GM10266 (cell line): Measurements from ENCODE around the gene THAP10.

Experiments used
- DNase-seq: peaks from one replicate; pipeline ENCODE4 v3.0.0; 2012; ENCODE audit errors: extremely low spot score
- TF ChIP-seq, protein P1 (sequence below): IDR thresholded peaks from 2 replicates; pipeline ENCODE4 v1.5.1; 2012; ENCODE audit warnings: mild to moderate bottlenecking, low read depth; ENCODE audit not compliant: control insufficient read depth, insufficient read depth; ENCODE audit errors: missing control alignments

Gene THAP10

DNA sequence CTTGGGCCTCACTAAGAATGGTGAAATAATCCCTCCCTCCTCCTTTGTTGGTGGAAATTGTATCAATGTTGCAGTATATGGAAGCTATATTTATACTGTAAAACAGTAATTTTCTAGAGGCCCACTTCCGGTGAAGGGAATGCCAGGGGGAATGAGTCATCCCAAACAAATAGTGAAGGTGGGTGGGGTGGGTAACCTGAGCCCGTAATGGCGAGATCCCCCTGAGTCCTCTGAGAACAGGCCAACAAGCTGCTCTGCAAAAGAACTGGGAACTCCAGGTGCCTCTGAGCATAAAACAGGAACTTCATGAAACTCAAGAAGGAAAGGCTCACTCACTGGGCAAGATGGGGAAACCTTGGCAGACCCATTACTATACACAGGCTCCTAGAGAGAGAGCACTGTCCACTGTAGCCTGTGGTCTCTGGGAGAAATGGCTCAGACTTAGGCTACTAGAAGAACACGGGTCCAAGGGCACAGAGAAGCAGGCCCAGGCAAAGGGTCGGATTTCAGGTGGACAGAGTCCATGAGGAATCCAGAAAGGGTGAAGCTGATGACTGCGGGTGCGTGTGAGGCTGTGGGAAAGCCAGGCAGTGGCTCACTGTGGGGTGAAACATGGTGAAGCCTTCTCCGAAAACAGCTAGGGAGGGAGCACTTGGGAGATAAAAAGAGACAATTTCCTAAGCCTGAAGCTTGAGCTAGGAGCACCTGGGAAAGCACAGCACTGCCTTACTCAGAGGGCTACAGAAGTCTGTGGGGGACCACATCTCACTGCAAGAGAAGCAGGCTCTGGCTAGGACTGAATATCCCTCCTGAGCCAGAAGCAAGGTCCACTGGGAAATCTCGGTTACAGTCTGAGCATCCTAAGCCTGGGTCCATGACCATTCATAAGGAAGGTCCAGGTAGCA, 58.1 kb downstream of the THAP10 start:
- no peak for DNase-seq
- TF ChIP-seq, protein P1, sequence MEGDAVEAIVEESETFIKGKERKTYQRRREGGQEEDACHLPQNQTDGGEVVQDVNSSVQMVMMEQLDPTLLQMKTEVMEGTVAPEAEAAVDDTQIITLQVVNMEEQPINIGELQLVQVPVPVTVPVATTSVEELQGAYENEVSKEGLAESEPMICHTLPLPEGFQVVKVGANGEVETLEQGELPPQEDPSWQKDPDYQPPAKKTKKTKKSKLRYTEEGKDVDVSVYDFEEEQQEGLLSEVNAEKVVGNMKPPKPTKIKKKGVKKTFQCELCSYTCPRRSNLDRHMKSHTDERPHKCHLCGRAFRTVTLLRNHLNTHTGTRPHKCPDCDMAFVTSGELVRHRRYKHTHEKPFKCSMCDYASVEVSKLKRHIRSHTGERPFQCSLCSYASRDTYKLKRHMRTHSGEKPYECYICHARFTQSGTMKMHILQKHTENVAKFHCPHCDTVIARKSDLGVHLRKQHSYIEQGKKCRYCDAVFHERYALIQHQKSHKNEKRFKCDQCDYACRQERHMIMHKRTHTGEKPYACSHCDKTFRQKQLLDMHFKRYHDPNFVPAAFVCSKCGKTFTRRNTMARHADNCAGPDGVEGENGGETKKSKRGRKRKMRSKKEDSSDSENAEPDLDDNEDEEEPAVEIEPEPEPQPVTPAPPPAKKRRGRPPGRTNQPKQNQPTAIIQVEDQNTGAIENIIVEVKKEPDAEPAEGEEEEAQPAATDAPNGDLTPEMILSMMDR = no peak

DNA sequence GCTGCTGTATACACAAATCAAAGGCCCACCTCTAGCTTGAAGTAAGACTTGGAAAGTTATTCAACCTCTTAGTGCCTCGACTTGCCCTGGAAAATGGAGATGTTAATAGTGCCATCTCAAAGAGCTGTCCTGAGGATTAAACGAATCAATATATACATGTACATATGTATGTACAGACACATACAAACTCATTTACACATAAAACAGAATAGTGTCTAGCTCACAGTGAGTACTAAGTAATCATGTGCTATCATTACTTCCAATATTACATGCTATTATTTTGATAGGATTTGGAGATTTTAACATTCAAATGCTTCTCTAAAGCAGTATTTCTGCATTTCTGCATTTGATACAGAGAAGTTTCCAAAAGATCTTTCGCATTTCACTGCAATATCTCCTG, 58.8 kb downstream of the THAP10 start:
- no peak for DNase-seq
- TF ChIP-seq, protein P1 = no peak

DNA sequence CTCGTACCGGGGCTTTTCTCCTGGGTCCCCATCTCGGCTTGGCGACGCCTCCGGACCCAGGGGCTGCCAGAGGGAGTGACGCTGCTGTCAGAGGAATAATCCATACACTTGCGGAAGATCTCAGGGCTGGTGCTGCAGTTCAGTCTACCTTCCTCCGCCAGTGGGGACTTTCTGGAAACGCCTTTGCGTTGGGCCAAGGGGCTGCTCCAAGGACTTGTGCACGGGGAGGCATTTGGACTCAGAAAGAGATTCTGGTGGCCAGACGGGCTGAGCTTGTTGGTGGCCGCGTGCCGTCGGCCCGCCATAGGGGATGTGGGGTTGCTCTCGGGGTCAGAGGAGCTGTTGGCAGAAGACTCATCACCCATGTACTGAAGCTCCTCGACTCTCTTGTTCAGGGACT, 60.1 kb downstream of the THAP10 start:
- TF ChIP-seq, protein P1 = no peak
- DNase-seq = no peak
